ENCODE data around the gene FASTK.

Gene FASTK, protein sequence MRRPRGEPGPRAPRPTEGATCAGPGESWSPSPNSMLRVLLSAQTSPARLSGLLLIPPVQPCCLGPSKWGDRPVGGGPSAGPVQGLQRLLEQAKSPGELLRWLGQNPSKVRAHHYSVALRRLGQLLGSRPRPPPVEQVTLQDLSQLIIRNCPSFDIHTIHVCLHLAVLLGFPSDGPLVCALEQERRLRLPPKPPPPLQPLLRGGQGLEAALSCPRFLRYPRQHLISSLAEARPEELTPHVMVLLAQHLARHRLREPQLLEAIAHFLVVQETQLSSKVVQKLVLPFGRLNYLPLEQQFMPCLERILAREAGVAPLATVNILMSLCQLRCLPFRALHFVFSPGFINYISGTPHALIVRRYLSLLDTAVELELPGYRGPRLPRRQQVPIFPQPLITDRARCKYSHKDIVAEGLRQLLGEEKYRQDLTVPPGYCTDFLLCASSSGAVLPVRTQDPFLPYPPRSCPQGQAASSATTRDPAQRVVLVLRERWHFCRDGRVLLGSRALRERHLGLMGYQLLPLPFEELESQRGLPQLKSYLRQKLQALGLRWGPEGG

DNA sequence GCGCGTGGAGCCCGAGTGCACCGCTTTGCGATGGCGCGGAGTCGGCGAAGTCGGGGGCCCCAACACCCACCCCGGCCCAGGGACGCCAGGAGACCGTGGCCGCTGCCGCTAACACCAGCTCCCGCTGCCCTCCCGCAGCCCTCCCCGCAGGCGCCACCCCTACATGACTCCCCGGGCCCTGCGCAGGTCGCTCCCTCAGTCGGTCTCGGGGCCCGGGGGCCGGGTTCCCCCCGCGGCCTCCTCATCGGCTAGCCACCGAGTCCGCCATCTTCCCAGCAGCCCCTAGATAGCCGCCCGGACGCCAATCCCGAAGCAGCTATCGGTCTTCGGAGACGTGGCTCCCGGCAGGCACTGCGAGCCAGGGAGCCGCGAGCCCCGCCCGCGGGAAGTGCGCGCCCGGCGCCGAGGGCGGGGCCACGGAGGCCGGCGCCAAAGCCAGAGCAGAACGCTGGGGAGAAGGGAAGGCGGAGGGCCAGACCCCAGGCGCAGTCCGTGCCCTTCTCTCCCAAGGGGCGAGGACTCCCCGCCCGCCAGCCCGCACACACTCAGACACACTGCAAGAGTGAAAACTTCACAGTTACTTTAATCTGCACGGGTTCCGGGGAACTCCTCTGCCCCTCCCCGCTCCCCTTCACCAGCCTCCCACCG, at the start of gene FASTK:
Gene FASTK, minus strand, starts transcription at position 288 of the 648 bp plus-strand sequence. Its CDS starts 43 bp downstream, at position 245.
- DNase-seq = peak; percentile 97

DNA sequence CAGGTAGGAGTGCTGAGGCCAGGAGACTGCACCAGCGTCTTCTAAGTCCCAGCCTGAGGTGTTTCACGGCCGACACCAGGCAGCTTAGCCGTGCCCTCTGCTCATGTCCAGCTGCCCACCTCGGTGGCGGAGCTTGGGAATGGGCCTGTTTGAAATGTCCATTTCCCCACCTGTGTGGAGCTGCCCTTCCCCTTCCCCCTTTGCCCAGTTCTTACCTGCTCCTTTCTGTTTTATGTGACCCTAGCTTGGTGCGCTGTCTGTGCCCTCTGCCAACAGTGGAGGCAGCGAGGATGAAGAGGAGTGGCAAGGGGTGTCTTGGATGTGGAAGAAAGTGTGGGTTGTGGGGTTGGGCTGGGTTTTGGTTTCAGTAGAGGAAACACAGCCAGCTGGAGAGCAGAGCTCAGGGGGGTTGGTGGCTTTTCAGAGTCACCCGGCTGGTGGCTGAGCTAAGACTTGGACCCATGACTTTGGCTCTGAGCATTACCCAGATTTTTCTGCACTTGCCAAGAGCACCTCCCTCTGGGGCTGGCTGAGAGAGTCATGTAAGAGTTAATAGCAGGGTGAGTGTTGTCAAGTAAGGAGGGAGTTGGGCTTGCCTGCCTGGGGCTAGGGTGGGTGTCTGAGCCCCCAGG, 49.5 kb upstream of the FASTK start:
- DNase-seq = no peak

DNA sequence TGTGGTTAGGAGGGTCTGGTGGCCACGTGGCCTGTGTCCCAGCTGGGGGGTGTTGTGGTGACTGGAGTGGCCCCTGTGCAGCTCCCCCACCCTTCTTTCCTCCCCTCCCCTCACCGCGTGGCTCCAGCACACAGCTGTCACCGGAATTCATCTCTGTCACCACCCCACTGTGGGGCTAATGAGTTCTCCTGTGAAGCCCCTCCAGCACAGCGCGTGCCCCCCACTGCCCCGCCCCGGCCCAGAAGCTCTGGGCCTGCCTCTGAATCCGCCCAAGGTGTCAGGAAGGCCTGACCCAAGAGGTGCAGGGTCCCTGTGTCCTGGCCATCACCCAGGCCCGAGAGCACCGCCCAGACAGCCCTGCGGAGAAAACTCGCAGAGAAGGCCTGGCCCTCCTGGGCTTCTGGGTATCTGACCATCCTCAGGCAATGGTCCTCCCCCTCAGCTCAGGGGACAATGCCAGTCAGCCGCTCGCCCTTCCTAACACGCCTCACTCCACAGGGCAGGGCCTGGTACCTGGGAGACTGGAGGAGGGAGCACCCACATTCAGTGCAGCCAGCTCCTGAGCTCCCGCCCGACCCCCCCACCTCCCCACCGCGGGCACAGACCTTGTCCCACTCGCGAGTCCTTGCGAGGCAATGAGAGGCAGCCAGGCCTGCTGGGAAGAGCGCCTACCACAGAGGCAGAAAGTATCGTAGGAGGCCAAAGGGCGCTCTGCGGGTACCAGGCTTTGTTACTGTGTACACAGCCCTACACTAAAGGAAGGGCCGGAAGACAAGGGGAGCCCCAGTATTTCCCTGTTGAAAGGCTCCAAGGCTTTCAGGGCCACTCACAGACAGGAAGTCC, 48.7 kb upstream of the FASTK start:
- DNase-seq = no peak

GRCh38 chr7:151128716-151129115, 48.1 kb upstream of the FASTK start:
- no peak for DNase-seq

DNA sequence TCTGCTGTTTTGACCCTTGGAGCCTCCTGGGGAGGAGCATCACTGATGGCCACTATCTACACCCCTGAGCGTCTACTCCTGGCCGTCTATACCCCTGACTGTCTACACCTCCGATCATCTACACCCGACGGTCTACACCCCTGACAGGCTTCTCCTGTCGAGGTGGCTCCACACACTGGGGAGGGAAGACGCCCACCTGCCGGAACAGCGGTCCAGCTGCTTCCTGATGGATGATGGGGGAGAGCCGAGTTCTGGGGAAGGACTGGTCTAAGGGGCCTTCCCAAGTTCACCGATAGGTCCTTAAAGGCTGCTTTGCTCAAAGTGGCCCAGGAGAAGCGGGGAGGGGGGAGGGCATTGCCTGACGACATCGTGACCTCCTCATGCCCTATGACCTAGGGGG, 47.5 kb upstream of the FASTK start:
- DNase-seq = no peak

- DNase-seq = no peak
These were observed 46.0 kb upstream of the FASTK start for GRCh38 chr7:151126491-151127137.

GRCh38 chr7:151125846-151126481, 45.4 kb upstream of the FASTK start:
- no peak for DNase-seq

GRCh38 chr7:151125470-151125845, 44.8 kb upstream of the FASTK start:
- DNase-seq = no peak

DNA sequence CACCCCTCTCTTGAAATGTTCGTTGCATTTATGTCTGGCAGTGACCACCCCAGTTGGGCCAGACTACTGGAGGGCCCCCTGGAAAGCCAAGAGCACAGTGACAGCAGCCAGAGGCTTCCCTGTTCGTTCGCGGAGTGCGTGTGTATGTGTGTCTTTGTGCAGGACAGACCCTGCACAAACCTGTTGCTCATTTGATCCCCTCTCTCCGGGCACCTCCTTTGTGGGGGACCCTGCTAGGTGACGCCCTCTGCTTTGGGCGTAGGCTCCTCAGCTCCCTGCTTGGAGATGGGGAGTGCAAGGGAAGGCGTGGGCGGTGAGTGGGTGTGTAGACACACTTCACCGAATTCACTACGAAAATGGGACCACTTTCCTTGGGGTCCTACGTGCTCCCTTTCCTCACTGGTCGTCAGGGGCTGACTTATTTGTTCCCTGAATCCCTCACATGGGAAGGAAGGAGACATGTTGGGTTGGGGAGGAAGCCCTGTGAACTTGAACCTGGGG, 44.3 kb upstream of the FASTK start:
- DNase-seq = no peak

DNA sequence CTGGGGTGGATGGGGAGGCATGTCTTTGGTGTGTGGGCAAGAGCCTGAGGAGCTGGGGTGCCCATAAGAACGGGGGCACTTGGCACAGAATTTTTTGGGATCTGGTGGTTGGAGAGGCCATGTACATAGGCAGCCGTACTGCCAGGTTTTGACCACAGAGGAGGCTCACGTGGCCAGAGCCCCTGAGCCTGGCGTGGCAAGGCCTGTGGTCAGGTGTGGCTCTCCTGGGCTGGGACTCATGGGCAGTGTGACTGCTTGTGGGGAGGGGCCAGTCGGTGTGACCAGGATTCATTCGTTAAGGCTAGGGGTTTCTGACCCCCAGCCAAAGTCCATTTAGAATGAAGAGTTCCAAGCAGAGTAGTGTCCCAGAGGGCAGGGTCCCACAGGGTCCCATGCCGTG, 43.9 kb upstream of the FASTK start:
- no peak for DNase-seq

DNA sequence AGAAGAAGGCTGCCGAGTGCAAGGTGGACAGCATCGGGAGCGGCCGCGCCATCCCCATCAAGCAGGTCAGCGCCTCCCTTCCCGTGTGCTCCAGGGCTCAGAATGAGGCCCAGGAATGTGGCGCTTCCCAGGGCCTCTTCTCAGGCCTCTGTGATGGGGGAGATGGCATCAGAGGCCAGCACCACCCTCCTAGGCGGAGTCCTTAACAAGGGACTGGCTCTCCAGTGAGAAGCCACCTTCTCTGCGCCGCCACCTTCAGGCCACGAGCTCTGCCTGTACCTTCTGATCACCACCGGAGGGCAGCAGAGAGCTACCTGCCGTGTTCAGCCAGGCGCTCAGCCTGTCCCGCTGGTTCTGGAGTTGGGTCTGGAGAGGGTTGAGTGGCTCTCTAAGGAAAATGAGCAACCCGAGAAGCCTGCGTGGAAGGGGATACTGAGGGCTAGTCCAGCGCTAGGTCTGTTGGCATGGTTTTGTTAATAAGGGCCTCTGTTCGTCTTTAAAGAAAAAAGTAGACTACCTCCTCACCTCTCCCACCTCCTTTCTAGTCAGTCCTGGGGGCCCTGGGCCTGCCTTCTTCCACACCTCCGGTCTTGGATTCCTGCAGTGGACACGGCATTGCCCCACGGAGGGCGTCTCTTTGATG, 43.3 kb upstream of the FASTK start:
- peak; percentile 91 for DNase-seq

GRCh38 chr7:151123158-151123821, 42.7 kb upstream of the FASTK start:
- no peak for DNase-seq

GRCh38 chr7:151122796-151123157, 42.2 kb upstream of the FASTK start:
- DNase-seq = no peak

- no peak for DNase-seq
These were observed 41.7 kb upstream of the FASTK start for GRCh38 chr7:151122276-151122675.

DNA sequence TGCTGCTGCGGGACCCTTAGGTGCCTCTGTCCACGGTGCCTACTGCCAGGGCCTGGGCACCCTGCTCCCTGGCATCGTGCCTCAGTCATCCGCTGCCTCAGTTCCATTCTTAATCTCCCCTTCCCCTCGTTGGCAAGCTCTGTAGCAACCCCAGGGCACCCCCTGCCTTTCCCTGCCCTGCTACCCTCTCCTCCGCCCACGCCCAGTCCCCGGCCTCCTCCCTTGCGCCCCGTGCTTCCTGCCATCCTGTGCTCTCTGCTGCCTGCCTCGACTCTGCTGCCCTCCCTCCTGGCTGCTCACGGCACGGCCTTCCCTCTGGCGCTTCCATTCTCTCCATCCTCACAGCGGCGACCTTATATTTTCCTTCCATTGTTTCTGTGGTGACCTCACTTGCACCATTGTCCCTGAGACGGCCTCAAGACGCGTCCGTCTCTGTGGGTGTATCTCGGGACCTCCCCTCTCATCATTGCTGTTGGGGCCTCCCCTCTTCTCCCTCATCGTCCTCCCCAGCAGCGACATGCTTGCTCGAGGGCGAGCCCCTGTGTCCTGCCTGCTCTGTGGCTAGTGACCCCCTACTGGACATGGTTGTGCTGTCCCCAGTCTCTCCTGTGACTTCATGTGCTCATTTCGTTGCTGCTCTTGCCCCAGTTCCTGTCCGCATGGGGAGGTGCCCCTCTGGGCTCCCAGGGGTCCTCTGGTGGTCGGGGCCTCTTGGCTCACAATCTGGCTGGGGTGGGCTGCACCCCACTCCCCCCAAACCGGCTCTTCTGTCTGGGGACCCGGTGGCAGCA, 41.0 kb upstream of the FASTK start:
- no peak for DNase-seq

DNA sequence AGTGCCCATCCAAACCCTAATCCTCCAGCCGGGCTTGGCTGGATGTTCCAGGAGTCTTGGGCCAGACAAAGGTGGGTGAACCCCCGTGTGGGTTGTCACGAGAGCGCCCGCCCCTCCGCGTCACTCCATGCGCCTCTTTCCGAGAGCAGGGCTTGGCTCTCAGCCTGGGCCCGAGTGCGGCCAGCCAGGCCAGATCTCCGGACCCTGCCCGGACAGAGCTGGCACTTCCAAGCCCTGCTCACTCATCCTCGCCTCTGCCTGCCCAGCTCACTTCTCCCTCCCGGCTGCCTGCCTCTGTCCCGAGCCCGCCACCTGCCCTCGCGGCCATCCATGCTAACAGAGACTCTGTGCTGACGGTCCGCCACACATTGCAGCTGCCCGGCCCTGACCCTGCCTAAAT, 40.3 kb upstream of the FASTK start:
- DNase-seq = no peak

DNA sequence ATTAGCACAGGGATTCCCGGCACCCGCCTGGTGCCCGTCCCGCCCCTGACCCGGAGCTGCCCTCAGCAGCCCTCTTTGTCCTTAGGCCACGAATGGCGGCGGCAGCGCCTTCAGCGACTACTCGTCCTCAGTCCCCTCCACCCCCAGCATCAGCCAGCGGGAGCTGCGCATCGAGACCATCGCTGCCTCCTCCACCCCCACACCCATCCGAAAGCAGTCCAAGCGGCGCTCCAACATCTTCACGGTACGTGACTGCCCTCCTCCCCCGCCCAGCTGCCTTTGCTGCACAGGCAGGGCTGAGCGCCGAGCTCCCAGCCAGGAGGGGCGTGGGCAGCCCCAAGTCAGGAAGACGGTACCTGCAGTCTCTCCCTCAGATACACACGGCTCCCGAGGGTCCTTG, 39.3 kb upstream of the FASTK start:
- DNase-seq = no peak

DNA sequence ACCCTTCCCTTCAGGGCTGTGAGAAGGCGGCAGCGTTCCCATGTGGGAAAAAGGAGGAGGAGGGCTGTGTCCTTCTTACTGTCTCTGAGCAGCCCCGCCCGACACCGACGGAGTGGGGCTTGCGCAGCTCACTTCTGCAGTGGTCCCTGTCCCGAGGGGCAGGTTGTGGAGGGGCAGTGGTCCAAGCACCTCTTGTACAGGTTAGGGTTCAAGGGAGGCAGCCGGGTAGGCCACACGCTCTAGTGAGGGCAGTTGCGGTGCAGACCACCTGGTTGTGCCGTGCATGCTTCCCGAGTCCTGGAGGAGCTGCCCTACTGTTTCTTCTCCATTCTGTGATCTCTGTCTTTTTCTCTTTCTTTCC, 38.4 kb upstream of the FASTK start:
- DNase-seq = no peak

- DNase-seq = no peak
These were observed 37.8 kb upstream of the FASTK start for GRCh38 chr7:151118108-151119054.
